CD4-positive, alpha-beta T cell (primary cell): ENCODE data around the gene CADM2. TPM values are rescaled to one million over a fixed set of nuclear protein-coding genes. Genes with fewer than 3 reads are reported as not detected.

Source experiments
- ATAC-seq: fragments of 200-7000 bp; cut with Tn5 transposase; one replicate; pipeline ENCODE4 v1.10.0; 2022; ENCODE audit warnings: mild to moderate bottlenecking; ENCODE audit not compliant: poor library complexity
- CTCF ChIA-PET: fragments of 350-600 bp; sonication (Branson Sonifier 250); formaldehyde crosslinking; loops from one replicate; lab custom pipeline; 2021; ENCODE audit warnings: antibody characterized with exemption, inconsistent platforms; lab: Charles Lee
- POLR2A ChIA-PET: fragments of 350-600 bp; sonication (Branson Sonifier 250); formaldehyde crosslinking; loops from one replicate; lab custom pipeline; 2021; ENCODE audit warnings: antibody characterized with exemption, inconsistent platforms; lab: Charles Lee
- DNase-seq, 14 experiments: peaks; one replicate each; pipeline ENCODE4 v3.0.0-alpha.2; 2013 to 2020; ENCODE audit warnings: mixed read lengths in 2 of 14
- H3K27ac ChIP-seq, 2 donors: one replicate each; pipeline versions ENCODE4 v1.5.1 to v1.7.0; 2013; ENCODE audit warnings: low read length in 2 of 2, low read depth in 1 of 2, mild to moderate bottlenecking in 1 of 2
- H3K27me3 ChIP-seq, 2 experiments: 1 replicate in 1 of 2; 2 replicates in 1 of 2; pipeline versions ENCODE4 v1.6.1 to v1.7.0; 2013; ENCODE audit warnings: low read length in 2 of 2, control low read depth in 1 of 2, mild to moderate bottlenecking in 1 of 2, moderate library complexity in 1 of 2; ENCODE audit not compliant: insufficient read depth in 2 of 2, control insufficient read depth in 1 of 2
- H3K36me3 ChIP-seq: one replicate; pipeline ENCODE4 v1.6.1; 2013; ENCODE audit warnings: low read length, control low read depth; ENCODE audit not compliant: insufficient read depth
- H3K4me1 ChIP-seq: one replicate; pipeline ENCODE4 v1.6.1; 2013; ENCODE audit warnings: low read length, control low read depth; ENCODE audit not compliant: insufficient read depth
- H3K4me3 ChIP-seq: one replicate; pipeline ENCODE4 v1.5.1; 2013; ENCODE audit warnings: mild to moderate bottlenecking, low read length, moderate library complexity
- H3K9me3 ChIP-seq, 2 experiments: 1 replicate in 1 of 2; 2 replicates in 1 of 2; pipeline versions ENCODE4 v1.6.1 to v1.7.0; 2013; ENCODE audit warnings: low read length in 2 of 2, mild to moderate bottlenecking in 2 of 2, control low read depth in 1 of 2, moderate library complexity in 1 of 2; ENCODE audit not compliant: control insufficient read depth in 1 of 2, insufficient read depth in 1 of 2
- H3K27ac Mint-ChIP-seq: one replicate; pipeline ENCODE4 v1.8.0; 2020; ENCODE audit warnings: mixed read lengths
- H3K27me3 Mint-ChIP-seq: one replicate; pipeline ENCODE4 v1.8.0; 2021; ENCODE audit warnings: mixed read lengths
- H3K36me3 Mint-ChIP-seq: one replicate; pipeline ENCODE4 v1.8.0; 2021; ENCODE audit warnings: low read depth, mixed read lengths
- H3K4me1 Mint-ChIP-seq: one replicate; pipeline ENCODE4 v1.8.0; 2021; ENCODE audit warnings: low read depth, mixed read lengths
- H3K4me3 Mint-ChIP-seq: one replicate; pipeline ENCODE4 v1.8.0; 2020; ENCODE audit warnings: mild to moderate bottlenecking, mixed read lengths
- H3K9me3 Mint-ChIP-seq: one replicate; pipeline ENCODE4 v1.8.0; 2020; ENCODE audit warnings: mixed read lengths
- intact Hi-C, 2 experiments: fragments of 100-400 bp; cut with DNase I in 1 of 2; cut with micrococcal nuclease in 1 of 2; formaldehyde crosslinking; loops; one replicate each; pipeline versions ENCODE4 v1.15.1 to v1.9.0; 2023 to 2025; cut with DNase I, micrococcal nuclease
- total RNA-seq, 174 experiments: library from RNA in 2 of 174; stranded (reverse) in 2 of 174; gene quantifications; one replicate each; pipeline ENCODE4 v1.2.3 and lab custom pipeline; 2021 to 2026
- TF ChIP-seq, protein P1 (sequence below): fragments of 200-600 bp; IDR thresholded peaks from one replicate; pipeline ENCODE4 v1.8.0; 2022; ENCODE audit warnings: antibody characterized with exemption, mild to moderate bottlenecking

The CADM2 gene
- total RNA-seq, 2 experiments from 2014 or later: 0.03 to 0.11 TPM

DNA sequence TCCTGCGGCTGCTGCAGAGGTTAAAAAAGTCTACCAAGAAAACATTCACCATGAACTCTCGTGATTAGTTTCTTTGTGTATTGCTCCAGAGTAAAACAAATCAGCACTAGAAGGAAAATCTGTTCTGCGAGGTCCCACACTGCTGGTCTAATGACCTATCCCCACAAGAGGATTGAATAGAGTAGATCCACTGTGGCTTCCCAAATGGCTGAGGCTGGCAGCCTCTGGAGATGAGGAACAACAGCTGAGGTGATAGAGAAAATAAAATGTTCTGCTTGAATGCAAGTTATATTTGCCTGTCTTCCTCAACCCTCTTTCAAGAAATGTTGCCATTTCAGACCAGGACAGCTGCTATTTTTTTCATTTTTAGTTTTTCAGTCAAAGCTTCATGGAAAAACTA is 883.3 kb downstream of the CADM2 start:
- Histone ChIP-seq H3K9me3 (peaks cover 0 to 6% of the 10 kb centered on the region in 2 experiments), H3K4me3 (no peak overlapping the region), H3K27ac (no peak overlapping the region), H3K4me1 (no peaks in the 10 kb centered on the region), H3K27me3 (no peaks in the 10 kb centered on the region), H3K36me3 (no peaks in the 10 kb centered on the region)
- peaks cover 7% of the 10 kb centered on the region for H3K9me3 Mint-ChIP-seq
- H3K4me1 Mint-ChIP-seq: no peaks in the 10 kb centered on the region
- H3K27ac Mint-ChIP-seq: no peak overlapping the region
- H3K36me3 Mint-ChIP-seq: no peaks in the 10 kb centered on the region
- ChIA-PET POLR2A (no interaction called here), CTCF (no interaction called here)
- TF ChIP-seq, protein P1, sequence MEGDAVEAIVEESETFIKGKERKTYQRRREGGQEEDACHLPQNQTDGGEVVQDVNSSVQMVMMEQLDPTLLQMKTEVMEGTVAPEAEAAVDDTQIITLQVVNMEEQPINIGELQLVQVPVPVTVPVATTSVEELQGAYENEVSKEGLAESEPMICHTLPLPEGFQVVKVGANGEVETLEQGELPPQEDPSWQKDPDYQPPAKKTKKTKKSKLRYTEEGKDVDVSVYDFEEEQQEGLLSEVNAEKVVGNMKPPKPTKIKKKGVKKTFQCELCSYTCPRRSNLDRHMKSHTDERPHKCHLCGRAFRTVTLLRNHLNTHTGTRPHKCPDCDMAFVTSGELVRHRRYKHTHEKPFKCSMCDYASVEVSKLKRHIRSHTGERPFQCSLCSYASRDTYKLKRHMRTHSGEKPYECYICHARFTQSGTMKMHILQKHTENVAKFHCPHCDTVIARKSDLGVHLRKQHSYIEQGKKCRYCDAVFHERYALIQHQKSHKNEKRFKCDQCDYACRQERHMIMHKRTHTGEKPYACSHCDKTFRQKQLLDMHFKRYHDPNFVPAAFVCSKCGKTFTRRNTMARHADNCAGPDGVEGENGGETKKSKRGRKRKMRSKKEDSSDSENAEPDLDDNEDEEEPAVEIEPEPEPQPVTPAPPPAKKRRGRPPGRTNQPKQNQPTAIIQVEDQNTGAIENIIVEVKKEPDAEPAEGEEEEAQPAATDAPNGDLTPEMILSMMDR: no peak
- DNase-seq (no peak), ATAC-seq (no peak)
- intact Hi-C loops: no loop called here
- no peaks in the 10 kb centered on the region for H3K27me3 Mint-ChIP-seq
- H3K4me3 Mint-ChIP-seq: no peak overlapping the region

DNA sequence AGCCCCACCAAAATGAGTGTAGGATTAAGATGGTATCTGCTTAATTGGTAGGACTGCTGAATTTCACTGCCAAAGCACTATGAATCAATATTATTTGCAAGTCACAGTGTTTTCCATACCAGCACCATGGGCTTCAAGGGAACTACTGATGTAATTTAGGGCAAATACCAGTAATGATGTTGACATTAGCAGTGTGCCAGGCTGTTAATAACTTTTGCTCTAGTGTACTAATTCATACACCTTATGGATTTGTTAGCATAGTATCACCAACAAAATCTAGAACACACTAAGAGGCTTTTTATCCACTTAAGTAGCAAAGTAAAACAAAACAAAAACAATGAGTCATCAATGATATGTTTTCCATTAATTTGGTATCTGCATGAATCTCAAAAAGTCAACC is 888.2 kb downstream of the CADM2 start:
- Histone ChIP-seq H3K27ac (no peak overlapping the region), H3K4me3 (no peak overlapping the region), H3K27me3 (no peaks in the 10 kb centered on the region), H3K4me1 (no peaks in the 10 kb centered on the region), H3K36me3 (no peaks in the 10 kb centered on the region), H3K9me3 (peaks cover 0 to 4% of the 10 kb centered on the region in 2 experiments)
- H3K4me1 Mint-ChIP-seq: no peaks in the 10 kb centered on the region
- no peaks in the 10 kb centered on the region for H3K36me3 Mint-ChIP-seq
- no peaks in the 10 kb centered on the region for H3K9me3 Mint-ChIP-seq
- DNase-seq: no peak
- H3K4me3 Mint-ChIP-seq: no peak overlapping the region
- no peak overlapping the region for H3K27ac Mint-ChIP-seq
- no peak for ATAC-seq
- ChIA-PET CTCF (no interaction called here), POLR2A (no interaction called here)
- intact Hi-C loops: no loop called here
- H3K27me3 Mint-ChIP-seq: no peaks in the 10 kb centered on the region
- TF ChIP-seq, protein P1: no peak

DNA sequence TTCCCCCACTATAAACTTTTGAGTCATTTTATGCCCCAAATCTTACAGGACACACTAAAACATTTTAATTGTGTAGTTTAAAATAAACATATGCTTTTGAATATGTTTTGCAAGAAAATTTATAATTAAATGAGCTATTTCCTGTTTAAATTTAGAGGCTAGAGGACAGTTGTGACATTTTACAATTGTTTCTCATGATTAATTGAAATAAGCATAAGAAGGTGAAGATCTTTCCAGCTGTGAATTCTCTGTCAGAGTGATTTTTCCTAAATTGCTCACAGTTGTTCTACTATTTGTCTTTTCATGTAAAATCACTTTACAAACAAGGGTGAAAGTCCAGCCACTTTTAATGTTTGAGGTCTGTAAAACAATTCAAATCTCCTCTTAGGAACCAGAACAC is 892.3 kb downstream of the CADM2 start:
- H3K4me3 Mint-ChIP-seq: no peak overlapping the region
- intact Hi-C loops: no loop called here
- peaks cover 0 to 4% of the 10 kb centered on the region in 2 experiments for H3K9me3 ChIP-seq
- no peaks in the 10 kb centered on the region for H3K27me3 ChIP-seq
- ChIA-PET CTCF (no interaction called here), POLR2A (no interaction called here)
- no peaks in the 10 kb centered on the region for H3K27me3 Mint-ChIP-seq
- no peak for ATAC-seq
- H3K9me3 Mint-ChIP-seq: peaks cover 6% of the 10 kb centered on the region
- no peak for DNase-seq
- H3K4me1 Mint-ChIP-seq: no peaks in the 10 kb centered on the region
- H3K36me3 Mint-ChIP-seq: no peaks in the 10 kb centered on the region
- H3K4me1 ChIP-seq: no peaks in the 10 kb centered on the region
- H3K27ac ChIP-seq: no peak overlapping the region
- no peak overlapping the region for H3K4me3 ChIP-seq
- TF ChIP-seq, protein P1: no peak
- H3K27ac Mint-ChIP-seq: no peak overlapping the region
- no peaks in the 10 kb centered on the region for H3K36me3 ChIP-seq
